Fibroblast of pulmonary artery (primary cell): Measurements from ENCODE around the gene D2HGDH.
"Not testable (repeated sequence)": the region's sequence is repeated elsewhere in the genome, so short reads cannot be mapped to it uniquely, and the experiment has no call there.

Source experiments
- DNase-seq: peaks from one replicate; pipeline ENCODE4 v3.0.0-alpha.2; 2010; ENCODE audit warnings: low read depth
- H3K4me3 ChIP-seq: replicated peaks from 2 replicates; pipeline ENCODE4 v1.5.1; 2011; ENCODE audit warnings: low read depth, mild to moderate bottlenecking, control low read depth, low read length, moderate library complexity
- CTCF ChIP-seq: IDR thresholded peaks from 2 replicates; pipeline ENCODE4 v1.5.1; 2011; ENCODE audit warnings: mild to moderate bottlenecking, control low read depth, low read length, inconsistent platforms; ENCODE audit errors: missing control alignments

D2HGDH gene

DNA sequence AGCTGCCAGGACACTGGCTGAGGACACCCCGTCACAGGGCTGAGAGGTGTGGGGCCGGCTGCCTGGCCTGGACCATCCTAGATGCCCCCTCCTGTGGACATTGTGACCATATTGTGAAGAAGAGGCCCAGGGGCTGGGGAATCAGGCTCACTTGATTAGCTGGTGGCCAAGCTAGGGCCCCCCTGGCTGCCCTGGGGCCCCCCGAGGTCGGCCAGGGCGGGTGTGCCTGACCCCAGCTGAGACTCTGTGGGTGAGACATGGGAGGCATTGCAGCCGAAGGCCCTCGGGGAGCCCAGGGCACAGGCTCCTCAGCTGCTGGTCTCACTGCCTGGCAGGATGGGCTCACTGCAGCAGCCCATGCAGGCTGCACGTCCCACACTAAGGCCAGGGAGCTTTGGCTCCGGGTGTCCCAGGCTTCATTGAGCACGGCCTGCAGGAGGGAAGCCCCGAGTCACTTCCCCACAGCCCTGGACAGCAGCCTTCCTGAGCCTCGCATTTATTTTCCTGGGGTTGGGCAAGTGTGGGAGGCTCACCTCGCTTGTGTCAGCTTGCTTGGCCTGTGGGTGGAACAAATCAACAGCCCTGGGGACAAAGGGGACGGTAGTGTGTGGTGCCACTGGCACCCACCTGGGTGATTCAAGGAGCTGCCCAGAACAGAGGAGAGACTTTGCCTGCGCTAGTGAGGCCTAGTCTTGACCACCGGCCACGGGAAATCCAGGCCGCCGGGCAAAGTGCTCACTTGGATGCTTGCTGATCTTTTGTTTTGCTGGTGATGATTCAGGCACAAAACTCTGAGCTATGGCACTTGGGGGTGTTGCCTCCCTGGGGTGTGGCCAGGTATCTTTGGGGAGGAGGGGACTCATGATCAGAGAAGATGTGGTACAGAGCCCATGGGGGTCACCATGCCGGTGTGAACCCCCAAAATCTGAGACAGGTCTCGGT lies 43.5 kb downstream of the D2HGDH start:
- no peak for DNase-seq
- no peak overlapping the region for H3K4me3 ChIP-seq
- TF ChIP-seq CTCF: no peak

GRCh38 chr2:241780939-241781569 lies 46.6 kb downstream of the D2HGDH start:
- H3K4me3 ChIP-seq: no peak overlapping the region
- no peak for DNase-seq
- no peak for TF ChIP-seq CTCF

DNA sequence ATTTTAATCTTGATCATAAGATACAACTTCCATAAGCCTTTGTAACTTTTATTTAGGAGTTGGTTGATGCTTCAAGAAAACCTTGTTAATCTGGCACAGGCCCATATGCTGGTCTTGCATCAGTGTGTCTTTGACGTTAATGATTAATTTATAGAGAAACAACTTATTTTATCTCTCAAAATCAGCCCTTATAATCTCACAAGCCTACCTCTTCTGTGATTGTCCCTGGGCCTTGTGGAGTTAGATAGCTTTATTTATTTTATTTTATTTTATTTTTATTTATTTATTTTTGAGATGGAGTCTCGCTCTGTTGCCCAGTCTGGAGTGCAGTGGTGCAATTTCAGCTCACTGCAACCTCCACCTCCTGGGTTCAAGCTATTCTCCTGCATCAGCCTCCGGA lies 47.6 kb downstream of the D2HGDH start:
- not testable (repeated sequence) for DNase-seq, H3K4me3 ChIP-seq

GRCh38 chr2:241788135-241788534 lies 53.7 kb downstream of the D2HGDH start:
- TF ChIP-seq CTCF: no peak
- DNase-seq: no peak
- H3K4me3 ChIP-seq: no peak overlapping the region

DNA sequence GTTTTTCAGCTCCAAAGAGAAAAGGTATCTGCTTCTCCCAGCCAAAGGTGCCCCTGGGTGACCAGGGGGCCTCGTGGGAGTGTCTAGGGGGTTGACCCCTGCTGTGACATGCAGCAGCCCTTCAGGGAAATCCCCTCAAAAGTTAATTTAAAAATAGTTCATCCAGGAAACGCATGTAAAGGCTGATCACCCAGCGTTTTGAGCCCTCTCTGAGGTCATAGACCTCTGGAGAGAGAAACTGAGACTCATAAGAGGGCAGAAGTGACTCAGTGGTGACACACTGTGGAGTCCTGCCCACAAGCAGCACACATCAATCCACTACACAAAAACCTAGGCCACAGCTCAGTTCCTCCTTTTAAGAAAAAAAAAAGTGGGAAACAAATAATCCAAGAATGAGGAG lies 54.1 kb downstream of the D2HGDH start:
- TF ChIP-seq CTCF: no peak
- no peak for DNase-seq
- H3K4me3 ChIP-seq: no peak overlapping the region

GRCh38 chr2:241791385-241791784 lies 57.0 kb downstream of the D2HGDH start:
- DNase-seq: peak; percentile 23
- not testable (repeated sequence) for H3K4me3 ChIP-seq

DNA sequence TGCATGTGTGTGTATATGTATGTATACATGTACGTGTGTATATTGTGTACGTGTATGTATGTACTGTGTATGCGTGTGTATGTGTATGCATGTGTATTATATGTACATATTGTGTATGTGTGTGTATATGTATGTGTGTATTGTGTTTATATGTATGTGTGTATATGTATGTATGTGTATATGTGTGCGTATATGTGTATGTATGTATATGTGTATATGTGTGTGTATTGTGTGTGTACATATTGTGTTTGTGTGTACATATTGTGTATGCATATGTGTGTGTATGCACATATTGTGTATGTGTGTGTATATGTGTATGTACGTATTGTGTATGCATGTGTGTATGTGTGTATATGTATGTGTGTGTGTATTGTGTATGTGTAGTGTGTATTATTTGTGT lies 59.0 kb downstream of the D2HGDH start:
- no peak for DNase-seq
- H3K4me3 ChIP-seq: no peak overlapping the region
- TF ChIP-seq CTCF: no peak
